Liver (tissue), 9 donors: ENCODE measurements around the gene CD46. TPM values are rescaled to one million over a fixed set of nuclear protein-coding genes. Genes with fewer than 3 reads are reported as not detected.

ENCODE experiments used
- DNase-seq: peaks from one replicate; pipeline ENCODE4 v3.0.0-alpha.2; 2017; ENCODE audit warnings: low spot score
- H3K27ac ChIP-seq, 2 donors: one replicate each; pipeline ENCODE4 v1.7.0; 2013; ENCODE audit warnings: inconsistent platforms in 2 of 2, low read length in 2 of 2, control low read depth in 1 of 2, low read depth in 1 of 2, mild to moderate bottlenecking in 1 of 2
- H3K27me3 ChIP-seq, 4 donors: one replicate each; pipeline versions ENCODE4 v1.6.1 to v1.7.0; 2013; ENCODE audit warnings: low read length in 3 of 4, inconsistent platforms in 1 of 4, mild to moderate bottlenecking in 1 of 4, moderate library complexity in 1 of 4; ENCODE audit not compliant: control insufficient read depth in 4 of 4, insufficient read depth in 4 of 4
- H3K36me3 ChIP-seq, 4 donors: one replicate each; pipeline versions ENCODE4 v1.6.1 to v1.7.0; 2013; ENCODE audit warnings: low read length in 3 of 4, mild to moderate bottlenecking in 3 of 4, low read depth in 1 of 4, moderate library complexity in 1 of 4; ENCODE audit not compliant: control insufficient read depth in 4 of 4, insufficient read depth in 3 of 4
- H3K4me1 ChIP-seq, 4 donors: one replicate each; pipeline versions ENCODE4 v1.6.1 to v1.7.0; 2013; ENCODE audit warnings: low read length in 3 of 4, mild to moderate bottlenecking in 3 of 4, moderate library complexity in 1 of 4; ENCODE audit not compliant: control insufficient read depth in 4 of 4, insufficient read depth in 4 of 4
- H3K4me3 ChIP-seq, 3 donors: one replicate each; pipeline versions ENCODE4 v1.6.1 to v1.7.0; 2013; ENCODE audit warnings: low read length in 3 of 3, control low read depth in 1 of 3, low read depth in 1 of 3, mild to moderate bottlenecking in 1 of 3
- H3K9ac ChIP-seq, 2 donors: one replicate each; pipeline ENCODE4 v1.7.0; 2013; ENCODE audit warnings: low read length in 2 of 2, mild to moderate bottlenecking in 2 of 2, moderate library complexity in 2 of 2, control low read depth in 1 of 2, low read depth in 1 of 2
- H3K9me3 ChIP-seq, 4 donors: one replicate each; pipeline versions ENCODE4 v1.6.1 to v1.7.0; 2013; ENCODE audit warnings: low read length in 3 of 4; ENCODE audit not compliant: control insufficient read depth in 4 of 4
- ATF3 ChIP-seq: IDR thresholded peaks from 2 replicates; pipeline ENCODE4 v1.6.1; 2016; ENCODE audit warnings: antibody characterized with exemption
- CTCF ChIP-seq: fragments of 150-350 bp; IDR thresholded peaks from 2 replicates; pipeline ENCODE4 v1.5.1; 2017; ENCODE audit warnings: improper control_type of control experiment, low read depth, low read length; ENCODE audit not compliant: missing input control
- EGR1 ChIP-seq, 2 donors: IDR thresholded peaks; 2 replicates each; pipeline ENCODE4 v1.6.1; 2016 to 2018; ENCODE audit warnings: antibody characterized with exemption in 2 of 2, low read depth in 2 of 2
- FOXA1 ChIP-seq: IDR thresholded peaks from 2 replicates; pipeline ENCODE4 v1.6.1; 2016; ENCODE audit warnings: antibody characterized with exemption
- FOXA2 ChIP-seq: IDR thresholded peaks from 2 replicates; pipeline ENCODE4 v1.6.1; 2016; ENCODE audit warnings: antibody characterized with exemption
- GABPA ChIP-seq, 2 donors: IDR thresholded peaks in 1 of 2; conservative IDR thresholded peaks in 1 of 2; 2 replicates each; pipeline ENCODE4 v1.6.1; 2016; ENCODE audit warnings: antibody characterized with exemption in 2 of 2, mild to moderate bottlenecking in 1 of 2, moderate library complexity in 1 of 2
- HNF4A ChIP-seq, 2 donors: conservative IDR thresholded peaks; 2 replicates each; pipeline ENCODE4 v1.6.1; 2016; ENCODE audit warnings: antibody characterized with exemption in 2 of 2, mild to moderate bottlenecking in 2 of 2
- HNF4G ChIP-seq: IDR thresholded peaks from 2 replicates; pipeline ENCODE4 v1.6.1; 2016; ENCODE audit warnings: antibody characterized with exemption
- JUND ChIP-seq, 2 donors: IDR thresholded peaks; 2 replicates each; pipeline ENCODE4 v1.6.1; 2016; ENCODE audit warnings: antibody characterized with exemption in 2 of 2
- MAX ChIP-seq: IDR thresholded peaks from 2 replicates; pipeline ENCODE4 v1.6.1; 2016; ENCODE audit warnings: antibody characterized with exemption
- RAD21 ChIP-seq, 2 donors: IDR thresholded peaks; 2 replicates each; pipeline ENCODE4 v1.6.1; 2016; ENCODE audit warnings: antibody characterized with exemption in 2 of 2, mild to moderate bottlenecking in 2 of 2
- REST ChIP-seq: IDR thresholded peaks from 2 replicates; pipeline ENCODE4 v1.6.1; 2016; ENCODE audit warnings: antibody characterized with exemption, mild to moderate bottlenecking
- RXRA ChIP-seq, 2 donors: IDR thresholded peaks; 2 replicates each; pipeline ENCODE4 v1.6.1; 2017 to 2018; ENCODE audit warnings: antibody characterized with exemption in 2 of 2, mild to moderate bottlenecking in 1 of 2
- SP1 ChIP-seq: IDR thresholded peaks from 2 replicates; pipeline ENCODE4 v1.6.1; 2018; ENCODE audit warnings: antibody characterized with exemption, mild to moderate bottlenecking
- TAF1 ChIP-seq: conservative IDR thresholded peaks from 2 replicates; pipeline ENCODE4 v1.6.1; 2016; ENCODE audit warnings: antibody characterized with exemption, mild to moderate bottlenecking
- YY1 ChIP-seq: IDR thresholded peaks from 2 replicates; pipeline ENCODE4 v1.6.1; 2016; ENCODE audit warnings: antibody characterized with exemption, mild to moderate bottlenecking
- ZBTB33 ChIP-seq: IDR thresholded peaks from 2 replicates; pipeline ENCODE4 v1.6.1; 2016; ENCODE audit warnings: antibody characterized with exemption
- WGBS: extraction: QIAGEN DNeasy Blood & Tissue Kit; methylation state at CpG from one replicate; pipeline ENCODE4 v1.1.7; 2013; 5-methylcytosine and 5-hydroxymethylcytosine counted together
- polyA plus RNA-seq, 2 donors: library from polyadenylated mRNA; stranded (reverse) in 1 of 2; unstranded in 1 of 2; fragments of 200-250 nt in 1 of 2; fragments of >200 nt in 1 of 2; fragmentation: Nextera tagmentation in 1 of 2; extraction: Ambion mirVana in 1 of 2; gene quantifications; one replicate each; pipeline versions ENCODE4 v1.2.1 to v1.2.3, GENCODE V29; 2013 to 2015
- total RNA-seq, 2 donors: library from RNA; depleted of rRNA; stranded (reverse); fragments of >200 nt; gene quantifications; one replicate each; pipeline ENCODE4 v1.2.3, GENCODE V29; 2014
- donor health status: healthy.
- donor health status: healthy.
- donor health status: healthy.
- donor health status: healthy.
- donor health status: healthy.

CD46 gene
- total and polyA plus RNA-seq, 4 donors: 71.3 to 177 (median 121) TPM

- TF ChIP-seq HNF4G (no peak), YY1 (no peak), ZBTB33 (no peak), FOXA2 (no peak), MAX (no peak), REST (no peak), HNF4A (conservative IDR thresholded peaks at IDR 0.05) (no peak), SP1 (no peak), JUND (IDR thresholded peaks at IDR 0.05) (no peak), CTCF (no peak), RXRA (IDR thresholded peaks at IDR 0.05) (no peak), RAD21 (IDR thresholded peaks at IDR 0.05) (no peak), EGR1 (IDR thresholded peaks at IDR 0.05; ENCODE audit: low read depth in 2 of 2) (no peak)
- H3K9ac ChIP-seq: no peak overlapping the region
- no peaks in the 10 kb centered on the region for H3K27me3 ChIP-seq
- no peak overlapping the region for H3K4me3 ChIP-seq
- no peaks in the 10 kb centered on the region for H3K4me1 ChIP-seq
- no peak overlapping the region for H3K27ac ChIP-seq
- no peak for DNase-seq
- H3K36me3 ChIP-seq: no peaks in the 10 kb centered on the region
- H3K9me3 ChIP-seq: no peaks in the 10 kb centered on the region
Measured at GRCh38 chr1:207839083-207839413, 87.2 kb downstream of the CD46 start.

GRCh38 chr1:207840380-207840779 is 88.5 kb downstream of the CD46 start:
- Histone ChIP-seq H3K36me3 (no peaks in the 10 kb centered on the region), H3K9ac (no peak overlapping the region), H3K9me3 (no peaks in the 10 kb centered on the region), H3K27ac (no peak overlapping the region), H3K4me1 (peaks cover 0 to under 1% (median 0%) of the 10 kb centered on the region in 4 donors), H3K4me3 (no peak overlapping the region), H3K27me3 (no peaks in the 10 kb centered on the region)
- WGBS: 96% methylated on average over 2 of the region's 2 CpGs
- no peak for DNase-seq
- TF ChIP-seq ATF3 (no peak), CTCF (no peak), HNF4G (no peak), TAF1 (no peak), ZBTB33 (no peak), SP1 (no peak), FOXA2 (no peak), HNF4A (conservative IDR thresholded peaks at IDR 0.05) (no peak), MAX (no peak), EGR1 (IDR thresholded peaks at IDR 0.05; ENCODE audit: low read depth in 2 of 2) (no peak), FOXA1 (no peak), GABPA (IDR thresholded peaks at IDR 0.05 in 1 of 2, conservative IDR thresholded peaks at IDR 0.05 in 1 of 2) (no peak), RXRA (IDR thresholded peaks at IDR 0.05) (no peak)
